K562 (cell line): ENCODE data around the gene MYO15A. TPM values are rescaled to one million over a fixed set of nuclear protein-coding genes. Genes with fewer than 3 reads are reported as not detected.

Experiments used
- ATAC-seq: fragments of 200-7000 bp; cut with Tn5 transposase; 3 replicates; pipeline ENCODE4 v1.9.1; 2020; ENCODE audit warnings: moderate library complexity
- BruUV-seq: library from RNA; stranded (reverse); fragments of 400-500 nt; replicated peaks from 2 replicates; lab custom pipeline; 2021; lab: Mats Ljungman, UMichigan
- CTCF ChIA-PET: fragments of 300-600 bp; formaldehyde crosslinking; extraction: SDS; loops from one replicate; lab custom pipeline; 2021; ENCODE audit warnings: low intra/inter-chr PET ratio; lab: Yijun Ruan, JAX
- POLR2A ChIA-PET: fragments of 300-600, 350-650 bp; sonication (Branson Sonifier 250); formaldehyde crosslinking; extraction: SDS; loops from one replicate; lab custom pipeline; 2021; ENCODE audit warnings: antibody characterized with exemption, inconsistent platforms; lab: Yijun Ruan, JAX
- DNase-seq, 4 experiments: peaks; one replicate each; pipeline versions ENCODE4 v3.0.0 to v3.0.0-alpha.2; 2011 to 2018; ENCODE audit warnings: low spot score in 3 of 4, mixed read lengths in 3 of 4; ENCODE audit errors: extremely low read depth in 1 of 4
- FAIRE-seq: peaks from 2 replicates; lab custom pipeline; 2011; peaks lifted over from hg19 to GRCh38; lab: Jason Lieb, UNC
- H2AFZ ChIP-seq: 2 replicates; pipeline ENCODE4 v1.6.0; 2011; ENCODE audit warnings: low read depth, low read length, control low read depth, inconsistent platforms
- H3K27ac ChIP-seq: fragments of 200-600 bp; 3 replicates; pipeline ENCODE4 v1.8.0; 2011; ENCODE audit warnings: low read depth, mild to moderate bottlenecking, control low read depth, inconsistent platforms, low read length, moderate library complexity, mixed read lengths; ENCODE audit errors: extremely low read depth
- H3K27me3 ChIP-seq, 2 experiments: fragments of 300-600 bp in 1 of 2; 2 replicates in 1 of 2; 3 replicates in 1 of 2; pipeline versions ENCODE4 v1.6.0 to v1.8.0; 2011; ENCODE audit warnings: inconsistent platforms in 2 of 2, low read length in 2 of 2, mild to moderate bottlenecking in 1 of 2, mixed read lengths in 1 of 2, moderate library complexity in 1 of 2; ENCODE audit not compliant: control insufficient read depth in 2 of 2, insufficient read depth in 2 of 2
- H3K36me3 ChIP-seq: fragments of 300-600 bp; 3 replicates; pipeline ENCODE4 v1.8.0; 2011; ENCODE audit warnings: mild to moderate bottlenecking, low read length, inconsistent platforms; ENCODE audit not compliant: control insufficient read depth, insufficient read depth
- H3K4me1 ChIP-seq, 2 experiments: fragments of 200-600 bp in 1 of 2; replicated peaks in 1 of 2; 2 replicates in 1 of 2; 3 replicates in 1 of 2; pipeline versions ENCODE4 v1.5.1 to v1.8.0; 2011; ENCODE audit warnings: inconsistent platforms in 2 of 2, low read length in 2 of 2, mild to moderate bottlenecking in 1 of 2, mixed read lengths in 1 of 2, moderate library complexity in 1 of 2; ENCODE audit not compliant: control insufficient read depth in 2 of 2, insufficient read depth in 2 of 2
- H3K4me2 ChIP-seq: 2 replicates; pipeline ENCODE4 v1.6.1; 2011; ENCODE audit warnings: low read length, control low read depth, inconsistent platforms, mixed read lengths; ENCODE audit not compliant: insufficient read depth
- H3K4me3 ChIP-seq: fragments of 200-600 bp; sonication (generic), shearing (Covaris generic); 2 replicates; pipeline ENCODE4 v1.5.1; 2016; ENCODE audit warnings: control low read depth, inconsistent platforms
- H3K79me2 ChIP-seq: fragments of 200-600 bp; 3 replicates; pipeline ENCODE4 v1.8.0; 2011; ENCODE audit warnings: low read length, inconsistent platforms; ENCODE audit not compliant: control insufficient read depth, insufficient read depth
- H3K9ac ChIP-seq, 2 experiments: 2 replicates each; pipeline versions ENCODE4 v1.6.0 to v1.6.1; 2011; ENCODE audit warnings: low read depth in 2 of 2, low read length in 2 of 2, control low read depth in 1 of 2, inconsistent platforms in 1 of 2, mild to moderate bottlenecking in 1 of 2, mixed read lengths in 1 of 2; ENCODE audit not compliant: insufficient read depth in 1 of 2
- H3K9me1 ChIP-seq: one replicate; pipeline ENCODE4 v1.6.0; 2011; ENCODE audit warnings: inconsistent platforms, mild to moderate bottlenecking, low read length, moderate library complexity; ENCODE audit not compliant: control insufficient read depth, insufficient read depth
- H3K9me3 ChIP-seq: replicated peaks from 2 replicates; pipeline ENCODE4 v1.5.1; 2011; ENCODE audit warnings: low read depth, low read length, inconsistent platforms; ENCODE audit not compliant: control insufficient read depth, insufficient read depth
- H4K20me1 ChIP-seq: replicated peaks from 2 replicates; pipeline ENCODE4 v1.6.1; 2011; ENCODE audit warnings: low read length, inconsistent platforms, mixed read lengths; ENCODE audit not compliant: control insufficient read depth, insufficient read depth
- CBX8 ChIP-seq: fragments of 200-600 bp; sonication (generic); IDR thresholded peaks from 2 replicates; pipeline ENCODE4 v1.6.1; 2012; ENCODE audit warnings: borderline replicate concordance, mixed run types, low read depth, mild to moderate bottlenecking, moderate library complexity, mixed read lengths, low read length, control low read depth, inconsistent platforms; ENCODE audit not compliant: poor library complexity, severe bottlenecking; ENCODE audit errors: extremely low read depth
- CTBP1 ChIP-seq: fragments of 450-650 bp; IDR thresholded peaks from 2 replicates; pipeline ENCODE4 v1.6.1; 2016; ENCODE audit warnings: borderline replicate concordance
- IRF2 ChIP-seq: sonication (generic); formaldehyde crosslinking; IDR thresholded peaks from 2 replicates; pipeline ENCODE4 v1.8.1; 2022; ENCODE audit warnings: mild to moderate bottlenecking, missing genetic modification reagents
- KDM1A ChIP-seq, 2 experiments: fragments of 450-650 bp; IDR thresholded peaks; 2 replicates each; pipeline ENCODE4 v1.6.1; 2016; ENCODE audit warnings: mild to moderate bottlenecking in 2 of 2
- MECOM ChIP-seq: fragments of 250-450 bp; sonication (Bioruptor Pico); IDR thresholded peaks from 2 replicates; pipeline ENCODE4 v1.8.0; 2022; ENCODE audit warnings: inconsistent platforms
- PYGO2 ChIP-seq: fragments of 450-650 bp; IDR thresholded peaks from 2 replicates; pipeline ENCODE4 v1.6.1; 2016; ENCODE audit warnings: mild to moderate bottlenecking, missing genetic modification characterization, moderate library complexity, missing compliant biosample characterization
- ZSCAN32 ChIP-seq: fragments of 450-650 bp; formaldehyde crosslinking; IDR thresholded peaks from 2 replicates; pipeline ENCODE4 v1.4.0; 2020; ENCODE audit warnings: mild to moderate bottlenecking, moderate library complexity
- WGBS: fragments of 100-300 bp; shearing (Covaris generic); methylation state at CpG from one replicate; pipeline ENCODE4 v1.1.6; 2016; ENCODE audit warnings: low coverage, mixed read lengths; ENCODE audit not compliant: insufficient coverage; ENCODE audit errors: missing lambda C conversion rate; 5-methylcytosine and 5-hydroxymethylcytosine counted together
- in situ Hi-C: fragments of 300-500 bp; cut with MboI; formaldehyde crosslinking; loops from 4 replicates; pipeline ENCODE4 v1.15.0; 2018; ENCODE audit warnings: inconsistent platforms, mixed read lengths
- intact Hi-C: fragments of 100-400 bp; cut with micrococcal nuclease; formaldehyde crosslinking; loops from 2 replicates; pipeline ENCODE4 v1.14.2; 2022
- polyA plus RNA-seq, 8 experiments: library from polyadenylated mRNA; depleted of rRNA in 4 of 8; stranded (reverse) in 5 of 8; unstranded in 3 of 8; fragments of >200 nt; fragmentation: Nextera tagmentation in 2 of 8; fragmentation: Illumina TruSeq in 1 of 8; extraction: Ambion mirVana in 2 of 8; extraction: Trizol in 1 of 8; gene quantifications; 2 replicates each; pipeline versions ENCODE4 v1.2.1 to v1.2.3, GENCODE V29; 2011 to 2014; ENCODE audit warnings: inconsistent platforms in 1 of 8, missing spikeins in 1 of 8
- total RNA-seq, 7 experiments: library from RNA; depleted of rRNA in 6 of 7; stranded (reverse); fragments of >200 nt in 6 of 7; fragmentation: Illumina TruSeq in 2 of 7; extraction: Trizol in 2 of 7; gene quantifications; 2 replicates each; pipeline versions ENCODE4 v1.2.1 to v1.2.3, GENCODE V29; 2011 to 2021; ENCODE audit warnings: low replicate concordance in 1 of 7

MYO15A gene
- total and polyA plus RNA-seq, 9 of the 15 experiments (the other 6 are each of a cell fraction or from before 2014, with no cell fraction given) = 0.05 to 0.88 (median 0.14) TPM; not detected in 1

- Histone ChIP-seq H3K4me3 (no peak overlapping the region), H3K9ac (peak overlapping the region in 1 of 2 experiments; percentile 17; a peak in 1 of 4 replicates), H3K27me3 (no peaks in the 10 kb centered on the region), H2AFZ (no peak overlapping the region), H3K36me3 (peaks cover 7% of the 10 kb centered on the region; the same call in 1 of the 3 replicates)
- no peak for DNase-seq
- in situ Hi-C loops = no loop called here
- no peak for FAIRE-seq
- no peak for ATAC-seq
- no TSS peak for BruUV-seq
- POLR2A ChIA-PET = interaction anchor here (0.6 kb wide), 1 partner anchor 1318 kb away, joined by 3 read pairs; no protein-coding TSS in a partner anchor
- TF ChIP-seq IRF2 (CRISPR knock-in tag) = no peak
- no peak for TF ChIP-seq CTBP1
- no peak for TF ChIP-seq KDM1A (IDR thresholded peaks at IDR 0.05)
- TF ChIP-seq PYGO2 (tag) = no peak
- TF ChIP-seq MECOM (CRISPR knock-in tag) = no peak
- TF ChIP-seq CBX8 = no peak
- TF ChIP-seq ZSCAN32 (CRISPR knock-in tag) = no peak
- TF ChIP-seq, all 486 proteins: peak for 0
- CTCF ChIA-PET = no interaction called here
- H3K4me1 ChIP-seq = peaks cover 0 to 4% of the 10 kb centered on the region in 2 experiments; a peak in 2 of 5 replicates
- WGBS = 85% methylated on average over 12 of the region's 14 CpGs
- H3K9me1 ChIP-seq = no peaks in the 10 kb centered on the region
- no peaks in the 10 kb centered on the region for H3K9me3 ChIP-seq
- H3K79me2 ChIP-seq = no peaks in the 10 kb centered on the region
- H3K4me2 ChIP-seq = no peak overlapping the region
- H3K27ac ChIP-seq = no peak overlapping the region
- H4K20me1 ChIP-seq = peaks cover 3% of the 10 kb centered on the region; the same call in 1 of the 2 replicates
- intact Hi-C loops = no loop called here
Observed at GRCh38 chr17:18107061-18107790, 1.3 kb upstream of the MYO15A start.
